ACC112 (cell line): ENCODE results near the gene ASIC1.

ENCODE experiments used
- H2AFZ ChIP-seq: fragments of 200-600 bp; sonication (generic); one replicate; pipeline ENCODE4 v1.6.0; 2017; ENCODE audit warnings: antibody characterized with exemption, low read length; ENCODE audit not compliant: unreplicated experiment
- H3K27ac ChIP-seq: fragments of 200-600 bp; sonication (generic); 2 replicates; pipeline ENCODE4 v1.5.1; 2014; ENCODE audit warnings: low read depth, mild to moderate bottlenecking, antibody characterized with exemption, low read length, moderate library complexity
- H3K27me3 ChIP-seq: fragments of 200-600 bp; sonication (generic); 2 replicates; pipeline ENCODE4 v1.6.1; 2014; ENCODE audit warnings: mild to moderate bottlenecking, antibody characterized with exemption, low read length, moderate library complexity, mixed read lengths; ENCODE audit not compliant: insufficient read depth
- H3K36me3 ChIP-seq: fragments of 200-600 bp; sonication (generic); 2 replicates; pipeline ENCODE4 v1.6.1; 2016; ENCODE audit warnings: mild to moderate bottlenecking, antibody characterized with exemption, low read length, moderate library complexity, mixed read lengths; ENCODE audit not compliant: insufficient read depth
- H3K4me1 ChIP-seq: fragments of 200-600 bp; sonication (generic); one replicate; pipeline ENCODE4 v1.6.1; 2016; ENCODE audit warnings: low read length, mixed read lengths; ENCODE audit not compliant: insufficient read depth, unreplicated experiment, control insufficient read depth
- H3K4me3 ChIP-seq: fragments of 200-600 bp; sonication (generic); 2 replicates; pipeline ENCODE4 v1.5.1; 2014; ENCODE audit warnings: mild to moderate bottlenecking, low read depth, low read length
- H3K79me2 ChIP-seq: fragments of 200-600 bp; sonication (generic); one replicate; pipeline ENCODE4 v1.6.0; 2016; ENCODE audit warnings: low read length; ENCODE audit not compliant: control insufficient read depth, unreplicated experiment, insufficient read depth

Gene ASIC1

GRCh38 chr12:50057000-50057841 lies at the start of gene ASIC1:
TSS of gene ASIC1 (plus strand) at chr12:50057596. CDS start at chr12:50058767, 1,171 bp downstream.
- Histone ChIP-seq H3K4me3 (peak within 1 kb of the TSS; percentile 87), H2AFZ (peak within 1 kb of the TSS; percentile 95), H3K27me3 (peaks cover 22% of the 10 kb centered on the region), H3K27ac (no peak within 1 kb of the TSS), H3K4me1 (peaks cover 5% of the 10 kb centered on the region), H3K36me3 (no peaks in the 10 kb centered on the region), H3K79me2 (no peaks in the 10 kb centered on the region)

DNA sequence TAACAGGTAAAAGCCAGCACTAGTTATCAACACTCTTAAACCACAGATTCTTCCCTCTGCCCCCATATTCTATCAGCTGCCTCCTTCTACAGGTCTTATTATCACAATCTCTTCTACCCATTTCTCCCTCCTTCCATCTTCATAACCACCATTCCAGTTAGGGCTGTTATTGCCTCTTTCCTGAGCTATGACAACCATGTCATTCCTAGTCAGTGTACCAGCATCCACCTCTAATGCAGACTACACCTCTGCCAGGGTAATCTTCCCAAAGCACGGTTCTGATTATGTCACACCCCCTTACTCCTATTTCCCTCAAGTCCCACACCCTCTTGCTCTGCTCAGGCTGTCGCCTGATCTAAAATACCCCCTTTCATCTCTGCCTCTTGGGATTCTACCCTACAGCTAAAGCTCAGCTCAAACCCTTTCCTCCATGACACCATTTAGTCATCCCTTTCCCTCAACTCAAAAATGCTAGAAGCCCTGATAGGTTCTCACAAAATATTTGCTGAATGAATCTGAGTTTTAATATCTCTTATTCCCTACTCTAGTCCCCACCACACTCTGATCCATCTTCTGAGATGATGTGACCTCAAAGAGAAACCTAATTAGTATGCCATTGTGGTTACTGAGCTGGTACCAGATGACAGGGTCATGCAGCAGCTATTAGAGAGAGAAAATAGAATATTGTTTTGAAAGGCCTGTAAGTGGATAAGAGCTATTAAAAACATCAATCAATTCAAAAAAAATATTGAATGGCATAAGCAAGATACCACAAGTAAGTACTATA lies 43.8 kb upstream of the ASIC1 start:
- Histone ChIP-seq H3K4me1 (peaks cover 14% of the 10 kb centered on the region), H3K36me3 (peaks cover 6% of the 10 kb centered on the region)

DNA sequence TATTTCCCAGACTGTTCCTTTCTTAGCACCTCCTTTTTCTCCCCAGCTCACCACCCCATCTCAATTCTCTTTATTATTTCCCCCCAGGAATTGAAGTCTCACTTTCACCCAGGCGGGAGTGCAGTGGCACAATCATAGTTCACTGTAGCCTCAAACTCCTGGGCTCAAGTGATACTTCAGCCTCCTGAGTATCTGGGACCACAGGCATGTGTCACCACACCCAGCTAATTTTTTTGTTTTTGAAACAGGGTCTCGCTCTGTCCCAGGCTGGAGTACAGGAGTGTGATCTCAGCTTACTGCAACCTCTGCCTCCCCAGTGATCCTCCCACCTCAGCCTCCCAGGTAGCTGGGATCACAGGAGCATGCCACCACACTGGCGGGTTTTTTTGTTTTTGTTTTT lies 43.1 kb upstream of the ASIC1 start:
- peaks cover 77% of the 10 kb centered on the region for H3K79me2 ChIP-seq
- no peak overlapping the region for H3K27ac ChIP-seq

More for the DNA sequence above, 43.8 kb upstream of the ASIC1 start:
- no peak overlapping the region for H3K4me3 ChIP-seq
- H3K27me3 ChIP-seq: no peaks in the 10 kb centered on the region
- H2AFZ ChIP-seq: no peak overlapping the region
- H3K27ac ChIP-seq: no peak overlapping the region
- H3K79me2 ChIP-seq: peaks cover 75% of the 10 kb centered on the region

GRCh38 chr12:50016501-50017475 lies 40.6 kb upstream of the ASIC1 start:
- Histone ChIP-seq H3K27me3 (no peaks in the 10 kb centered on the region), H3K36me3 (no peaks in the 10 kb centered on the region; the same call in 1 of the 2 replicates), H2AFZ (peak overlapping the region; percentile 18), H3K4me1 (peaks cover 35% of the 10 kb centered on the region), H3K4me3 (peak overlapping the region; percentile 45; the same call in 1 of the 2 replicates), H3K79me2 (peaks cover 82% of the 10 kb centered on the region), H3K27ac (peak overlapping the region; percentile 77)

More for the DNA sequence above, 43.1 kb upstream of the ASIC1 start:
- Histone ChIP-seq H3K4me1 (peaks cover 21% of the 10 kb centered on the region), H2AFZ (no peak overlapping the region), H3K36me3 (peaks cover 3% of the 10 kb centered on the region), H3K27me3 (no peaks in the 10 kb centered on the region), H3K4me3 (no peak overlapping the region)

- H3K79me2 ChIP-seq: peaks cover 91% of the 10 kb centered on the region
- H3K4me3 ChIP-seq: peak overlapping the region; percentile 45; the same call in 1 of the 2 replicates
- no peaks in the 10 kb centered on the region; the same call in 1 of the 2 replicates for H3K36me3 ChIP-seq
- H3K27ac ChIP-seq: peak overlapping the region; percentile 77
- peaks cover 43% of the 10 kb centered on the region for H3K4me1 ChIP-seq
- H2AFZ ChIP-seq: peak overlapping the region; percentile 18
- no peaks in the 10 kb centered on the region for H3K27me3 ChIP-seq
Measured at GRCh38 chr12:50017641-50018040, 39.8 kb upstream of the ASIC1 start.

DNA sequence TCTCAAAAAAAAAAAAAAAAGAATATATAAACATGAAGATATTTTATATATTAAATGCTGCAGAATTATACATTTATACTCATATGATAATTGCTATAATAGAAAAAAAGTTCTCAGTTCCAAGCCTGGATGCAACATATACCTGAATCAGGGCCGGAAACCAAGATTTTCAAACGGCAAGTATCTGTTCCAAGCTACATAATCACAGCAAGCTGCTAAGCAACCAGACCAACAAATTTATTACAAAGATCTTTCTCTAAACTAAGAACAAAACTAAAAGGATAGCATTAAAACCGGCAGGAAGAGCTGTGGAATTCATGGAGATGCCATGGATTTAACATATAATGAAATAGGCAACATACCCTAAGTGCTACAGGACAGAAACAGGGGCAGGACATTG lies 39.2 kb upstream of the ASIC1 start:
- H2AFZ ChIP-seq: no peak overlapping the region
- H3K27me3 ChIP-seq: no peaks in the 10 kb centered on the region
- H3K36me3 ChIP-seq: no peaks in the 10 kb centered on the region; the same call in 1 of the 2 replicates
- H3K4me1 ChIP-seq: peaks cover 48% of the 10 kb centered on the region
- no peak overlapping the region for H3K4me3 ChIP-seq
- H3K27ac ChIP-seq: peak overlapping the region; percentile 77
- peaks cover 95% of the 10 kb centered on the region for H3K79me2 ChIP-seq

DNA sequence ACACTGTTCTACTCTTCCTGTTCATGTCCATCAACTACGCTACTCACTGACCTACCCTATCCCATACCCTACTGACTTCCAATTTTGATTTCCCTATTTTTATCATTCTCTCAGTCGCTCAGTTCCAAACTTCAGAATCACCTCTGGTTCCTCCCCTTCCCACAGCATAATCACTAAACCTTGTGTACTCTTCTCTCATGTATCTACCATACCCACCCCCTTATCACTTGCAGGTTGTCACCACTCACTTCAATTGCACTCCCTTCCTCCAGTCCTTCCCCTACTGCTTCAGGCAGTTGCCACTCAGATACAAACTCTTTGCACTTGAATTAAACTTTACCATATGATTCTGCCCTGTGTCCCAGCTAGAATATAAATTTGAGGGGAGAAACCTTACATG lies 38.4 kb upstream of the ASIC1 start:
- Histone ChIP-seq H3K27ac (peak overlapping the region; percentile 77; the same call in 1 of the 2 replicates), H3K27me3 (no peaks in the 10 kb centered on the region), H3K79me2 (peaks cover 95% of the 10 kb centered on the region), H2AFZ (no peak overlapping the region), H3K4me1 (peaks cover 49% of the 10 kb centered on the region), H3K4me3 (no peak overlapping the region), H3K36me3 (no peaks in the 10 kb centered on the region; the same call in 1 of the 2 replicates)

- no peak overlapping the region for H3K4me3 ChIP-seq
- peaks cover 95% of the 10 kb centered on the region for H3K79me2 ChIP-seq
- no peaks in the 10 kb centered on the region; the same call in 1 of the 2 replicates for H3K36me3 ChIP-seq
- H3K27me3 ChIP-seq: no peaks in the 10 kb centered on the region
- H2AFZ ChIP-seq: no peak overlapping the region
- H3K27ac ChIP-seq: 0 out of 2 replicates have a peak overlapping the region, but pooled peaks have one; percentile 77
- peaks cover 49% of the 10 kb centered on the region for H3K4me1 ChIP-seq
Measured at GRCh38 chr12:50019524-50019923, 37.9 kb upstream of the ASIC1 start.

DNA sequence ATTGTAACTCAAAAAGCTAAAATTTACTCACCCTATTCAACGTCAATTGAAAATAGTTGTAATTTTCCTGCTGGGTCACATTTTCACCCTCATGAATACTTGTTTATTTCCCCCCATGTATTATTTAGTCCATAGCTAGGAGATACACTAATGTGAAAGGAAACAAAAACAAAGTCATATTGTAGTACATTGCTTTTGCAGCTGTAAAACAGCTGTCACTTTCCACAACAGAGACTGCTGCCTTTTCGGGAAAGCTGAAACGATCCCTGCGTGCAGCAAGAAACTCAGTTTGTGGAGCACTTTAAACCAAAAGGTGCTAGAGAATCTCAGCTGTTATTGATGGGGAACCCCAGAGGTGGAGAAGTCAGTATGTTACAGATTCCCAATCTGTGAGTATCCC lies 36.4 kb upstream of the ASIC1 start:
- Histone ChIP-seq H3K4me3 (no peak overlapping the region), H3K36me3 (no peaks in the 10 kb centered on the region)

DNA sequence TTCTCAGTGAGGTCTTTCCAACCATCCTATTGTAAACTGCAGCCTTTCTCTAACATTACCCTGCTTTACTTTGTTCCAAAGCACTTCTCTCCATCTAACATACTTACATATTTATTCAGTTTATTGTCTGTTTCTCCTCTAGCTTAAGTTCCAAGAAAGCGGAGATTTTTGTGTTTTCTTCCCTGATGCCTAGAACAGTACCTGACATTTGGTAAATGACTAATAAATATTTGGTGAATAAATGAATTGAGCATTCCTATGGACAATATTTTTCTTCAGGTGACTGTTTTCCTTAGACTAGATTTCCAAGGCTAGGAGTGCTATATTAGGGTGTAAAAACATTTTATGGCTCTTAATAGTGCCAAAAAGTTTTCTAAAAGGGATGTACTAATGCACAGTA lies 34.5 kb upstream of the ASIC1 start:
- Histone ChIP-seq H3K36me3 (no peaks in the 10 kb centered on the region), H2AFZ (peak overlapping the region; percentile 46), H3K27me3 (no peaks in the 10 kb centered on the region), H3K27ac (no peak overlapping the region), H3K79me2 (peaks cover 73% of the 10 kb centered on the region), H3K4me1 (peaks cover 41% of the 10 kb centered on the region), H3K4me3 (peak overlapping the region; percentile 38)

More for the DNA sequence above, 36.4 kb upstream of the ASIC1 start:
- H3K27me3 ChIP-seq: no peaks in the 10 kb centered on the region
- peaks cover 91% of the 10 kb centered on the region for H3K79me2 ChIP-seq
- H3K4me1 ChIP-seq: peaks cover 49% of the 10 kb centered on the region
- H2AFZ ChIP-seq: no peak overlapping the region
- H3K27ac ChIP-seq: no peak overlapping the region
